Myometrial cell (primary cell): ENCODE data around the gene ERAS. TPM values are rescaled to one million over a fixed set of nuclear protein-coding genes. Genes with fewer than 3 reads are reported as not detected.

Experiments
- total RNA-seq: library from RNA; depleted of rRNA; stranded (reverse); fragments of >200 nt; gene quantifications from 2 replicates; pipeline ENCODE4 v1.2.3, GENCODE V29; 2015

The ERAS gene
- total RNA-seq = not detected in 2 replicates

GRCh38 chrX:48826135-48826875, at the start of gene ERAS:
ERAS (plus strand) TSS chrX:48826513; CDS start chrX:48829124, 2,611 bp downstream.

GRCh38 chrX:48786341-48786800, 39.9 kb upstream of the ERAS start, which contains the start of gene GATA1:
GATA1 (plus strand) TSS chrX:48786590; CDS start chrX:48791110, 4,520 bp downstream.

DNA sequence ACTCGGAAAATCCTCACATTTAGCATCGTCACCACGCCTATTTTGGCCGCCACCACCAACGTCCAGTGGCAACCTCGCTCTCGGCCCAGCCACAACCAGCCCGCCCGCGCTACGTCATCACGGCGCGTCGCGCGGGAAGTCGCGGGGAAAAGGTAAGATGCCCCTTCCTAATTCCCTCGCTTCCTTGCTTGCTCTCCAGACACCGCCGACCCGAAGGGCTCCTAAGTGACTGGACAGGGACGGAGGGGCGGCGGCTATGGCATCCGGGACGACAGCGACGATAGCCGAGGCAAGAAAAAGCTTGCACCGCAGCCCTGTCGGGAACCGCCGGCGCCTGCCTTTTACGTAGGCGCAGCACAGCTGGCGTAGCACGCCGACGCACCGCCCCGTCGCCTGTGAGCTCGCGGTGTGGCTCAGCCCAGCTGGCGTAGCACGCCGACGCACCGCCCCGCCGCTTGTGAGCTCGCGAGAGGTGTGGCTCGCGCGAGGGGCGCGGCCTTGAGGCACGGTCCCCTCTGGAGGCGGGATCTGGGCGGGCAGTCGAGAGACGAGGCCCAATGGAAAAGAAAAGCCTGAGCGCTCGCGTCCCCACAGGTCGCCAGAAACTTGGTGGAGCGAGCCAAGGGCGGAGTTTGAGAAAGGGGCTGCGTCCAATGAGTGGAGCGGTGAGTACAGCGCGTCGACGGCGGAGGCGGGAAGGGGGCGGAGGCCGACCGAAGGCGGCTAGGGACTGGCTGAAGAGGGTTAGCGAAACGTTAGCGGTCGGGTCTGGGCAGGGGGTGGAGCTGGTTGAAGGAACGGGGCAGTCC, 24.8 kb upstream of the ERAS start, which contains the start of gene HDAC6:
Gene HDAC6, plus strand, starts transcription at position 788 of the 809 bp plus-strand sequence. CDS start 626 bp downstream, outside the sequence.

GRCh38 chrX:48835524-48836329, 9.4 kb downstream of the ERAS start, which contains the start of gene PCSK1N:
PCSK1N (minus strand) TSS chrX:48835610; CDS start chrX:48835532, 78 bp downstream.

Other genes starting within 250 kb of the ERAS start
- 163 and 169 TPM in 2 replicates for gene WDR13, start 229.0 kb upstream of the ERAS start, total RNA-seq
- gene WAS, start 142.7 kb upstream of the ERAS start, total RNA-seq = 0.58 TPM in 1 of 2 replicates, not detected in the other
- gene SUV39H1, start 129.8 kb upstream of the ERAS start, total RNA-seq = 10.5 and 10.7 TPM in 2 replicates
- not detected in 2 replicates for gene GLOD5, start 64.8 kb upstream of the ERAS start, total RNA-seq
- not detected in 2 replicates for gene GATA1, start 39.9 kb upstream of the ERAS start, total RNA-seq
- gene HDAC6, start 24.4 kb upstream of the ERAS start, total RNA-seq = 30.3 and 31.7 TPM in 2 replicates
- 0.53 TPM in 1 of 2 replicates, not detected in the other for gene PCSK1N, start 9.1 kb downstream of the ERAS start, total RNA-seq
- 43.5 and 45.7 TPM in 2 replicates for gene TIMM17B, start 71.3 kb downstream of the ERAS start, total RNA-seq
- 56.4 and 83.3 TPM in 2 replicates for gene PQBP1, start 71.4 kb downstream of the ERAS start, total RNA-seq
- 41.5 and 46.1 TPM in 2 replicates for gene SLC35A2, start 85.1 kb downstream of the ERAS start, total RNA-seq
- 6.9 and 7.4 TPM in 2 replicates for gene PIM2, start 92.5 kb downstream of the ERAS start, total RNA-seq
- gene OTUD5, start 131.1 kb downstream of the ERAS start, total RNA-seq = 39.2 and 48.0 TPM in 2 replicates
- 1.4 and 2.0 TPM in 2 replicates for gene KCND1, start 145.3 kb downstream of the ERAS start, total RNA-seq
- gene GRIPAP1, start 175.8 kb downstream of the ERAS start, total RNA-seq = 11.3 and 19.0 TPM in 2 replicates
- gene TFE3, start 216.8 kb downstream of the ERAS start, total RNA-seq = 66.3 and 69.2 TPM in 2 replicates
- 0.58 and 1.4 TPM in 2 replicates for gene CCDC120, start 232.5 kb downstream of the ERAS start, total RNA-seq
- 19.7 and 34.6 TPM in 2 replicates for gene PRAF2, start 247.5 kb downstream of the ERAS start, total RNA-seq